Skin of body (tissue), 2 donors: ENCODE measurements around the gene ANKS1B. TPM values are rescaled to one million over a fixed set of nuclear protein-coding genes. Genes with fewer than 3 reads are reported as not detected.

Source experiments
- DNase-seq: peaks from one replicate; lab custom pipeline; 2025; lab: John Stamatoyannopoulos, UW
- total RNA-seq: library from RNA; depleted of rRNA; stranded (reverse); fragments of >200 nt; gene quantifications from one replicate; pipeline ENCODE4 v1.2.3, GENCODE V29; 2014

ANKS1B gene
- total RNA-seq, 1 donor from 2014 or later, result 10.7 TPM

DNA sequence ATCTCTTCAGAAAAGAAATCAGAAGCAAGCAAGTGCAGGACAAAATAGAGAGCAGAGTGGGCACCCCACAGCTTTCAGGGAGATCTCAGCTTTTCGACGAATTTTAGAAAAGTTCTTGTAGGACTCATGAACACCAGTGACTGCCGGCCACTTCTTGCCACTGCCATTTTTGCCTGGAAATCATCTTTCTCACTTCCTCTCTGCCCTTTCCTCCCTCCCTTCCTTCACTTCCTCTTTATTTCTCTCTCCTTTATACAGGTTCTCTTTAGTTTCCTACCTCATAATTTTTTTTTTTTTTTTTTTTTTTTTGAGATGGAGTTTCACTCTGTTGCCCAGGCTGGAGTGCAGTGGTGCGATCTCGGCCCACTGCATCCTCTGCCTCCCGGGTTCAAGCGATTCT, 1154.1 kb downstream of the ANKS1B start:
- DNase-seq, result no peak

DNA sequence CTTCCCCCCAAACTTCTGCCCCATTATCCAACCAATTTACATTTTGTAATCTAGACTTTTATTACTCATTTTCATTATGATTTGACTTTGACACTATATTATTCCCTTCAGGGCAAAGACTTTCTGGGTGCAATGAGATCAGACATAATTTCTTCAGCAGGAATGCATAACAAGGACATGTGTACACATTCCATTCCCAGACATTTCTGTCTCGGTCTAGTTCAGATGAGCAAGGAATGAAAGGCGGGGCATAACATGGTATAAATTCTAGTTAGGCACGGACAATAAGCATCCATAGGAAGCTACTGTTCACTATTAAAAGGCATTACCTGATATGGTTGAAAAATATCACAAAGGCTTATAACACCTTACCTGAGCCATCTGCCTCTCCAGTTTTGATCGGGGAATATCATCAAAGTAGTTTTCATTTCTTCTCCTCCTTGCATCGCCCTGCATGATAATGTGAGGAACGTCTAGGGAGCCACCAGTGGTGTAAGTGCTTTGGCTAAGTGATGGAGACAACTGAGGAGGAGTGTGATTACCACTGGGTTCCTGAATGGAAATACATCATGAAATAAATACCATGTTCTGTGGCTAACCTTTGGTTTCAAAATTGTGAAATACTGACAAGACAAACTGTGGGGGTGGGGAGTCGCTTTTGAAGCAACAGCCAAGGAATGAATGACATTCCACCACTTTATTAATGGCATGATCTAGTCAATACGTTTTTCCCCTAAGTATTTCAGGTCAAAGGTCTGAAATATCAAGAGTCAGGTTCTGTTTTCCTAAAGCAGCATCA, 1155.7 kb downstream of the ANKS1B start:
- no peak for DNase-seq

DNA sequence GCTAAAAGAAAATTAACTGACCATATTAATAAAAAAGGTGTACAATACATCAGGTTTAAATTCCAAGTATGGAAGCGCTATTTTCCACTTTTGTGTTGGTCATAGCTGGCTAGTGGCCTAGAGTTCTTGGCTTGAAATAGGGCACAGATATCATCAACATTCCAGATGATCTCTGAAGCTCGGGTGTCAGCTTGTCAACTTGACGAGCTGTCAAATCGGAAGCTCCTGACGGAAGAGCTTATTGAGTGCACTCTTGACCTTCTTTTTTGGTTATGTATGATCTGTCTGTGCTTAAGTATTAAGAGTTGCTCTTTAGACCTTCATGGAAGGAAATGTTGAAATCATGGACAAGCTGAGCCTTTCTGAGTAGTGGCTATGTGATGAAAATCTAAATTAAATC, 1161.7 kb downstream of the ANKS1B start:
- DNase-seq, result no peak

GRCh38 chr12:98821866-98822265, 1162.9 kb downstream of the ANKS1B start:
- DNase-seq, result no peak

GRCh38 chr12:98821232-98821631, 1163.5 kb downstream of the ANKS1B start:
- no peak for DNase-seq

GRCh38 chr12:98819821-98820404, 1164.8 kb downstream of the ANKS1B start:
- no peak for DNase-seq

DNA sequence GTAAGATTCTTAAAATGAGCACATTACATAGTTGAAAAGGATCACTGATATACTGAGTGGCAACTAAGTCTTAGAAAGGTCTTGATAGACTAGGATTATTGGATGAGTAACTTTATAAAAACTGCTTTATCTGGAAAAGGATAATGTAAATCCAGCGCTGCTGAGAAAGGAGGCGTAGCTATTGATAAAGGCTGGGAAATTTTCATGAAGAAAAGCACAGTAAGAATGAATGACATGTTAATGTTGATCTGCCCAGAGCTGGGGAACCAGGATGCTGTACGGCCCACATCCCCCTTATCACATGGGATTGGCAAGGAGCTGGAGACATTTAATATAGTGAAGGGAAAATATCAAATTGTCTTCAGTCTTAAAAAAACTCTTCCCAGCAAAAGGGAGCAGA, 1165.7 kb downstream of the ANKS1B start:
- DNase-seq, result no peak

GRCh38 chr12:98818239-98818638, 1166.5 kb downstream of the ANKS1B start:
- no peak for DNase-seq

DNA sequence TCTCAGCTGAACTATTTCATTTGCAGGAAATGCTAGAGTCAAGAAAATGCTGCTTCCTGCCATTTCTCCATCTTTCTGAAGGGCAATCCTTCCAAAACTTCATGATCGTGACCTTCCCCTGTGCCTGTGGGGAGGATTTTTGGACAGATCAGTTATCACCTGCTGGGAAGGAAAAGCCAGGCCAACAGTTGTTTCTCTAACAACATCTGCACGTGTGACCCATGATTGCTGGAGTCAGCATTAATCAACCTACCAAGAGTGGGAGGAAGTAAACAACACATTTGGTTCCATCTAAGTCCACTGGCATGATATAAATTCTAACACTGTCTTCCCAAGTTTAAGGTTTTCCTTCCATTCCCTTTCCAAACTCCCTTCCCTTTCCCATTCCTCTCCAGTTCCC, 1167.0 kb downstream of the ANKS1B start:
- DNase-seq, result no peak

DNA sequence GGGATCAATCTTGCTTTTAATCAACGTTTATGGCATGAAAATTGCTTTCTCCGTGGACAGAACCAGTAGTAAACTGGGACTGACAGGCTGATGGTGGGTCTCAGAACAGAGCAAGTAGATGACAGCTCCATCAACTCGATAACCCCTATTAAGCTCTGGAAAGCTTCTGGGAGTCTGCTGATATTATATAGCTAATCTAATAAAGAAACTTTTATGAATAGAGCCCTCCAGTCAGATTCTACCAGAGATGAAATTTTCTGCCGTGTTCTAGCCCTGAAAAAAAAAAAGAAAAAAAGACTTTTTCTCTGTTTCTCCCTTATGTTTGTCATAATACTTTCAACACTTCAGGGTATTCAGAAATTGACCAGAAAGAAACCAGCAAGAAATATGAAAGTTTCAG, 1168.0 kb downstream of the ANKS1B start:
- DNase-seq, result no peak

DNA sequence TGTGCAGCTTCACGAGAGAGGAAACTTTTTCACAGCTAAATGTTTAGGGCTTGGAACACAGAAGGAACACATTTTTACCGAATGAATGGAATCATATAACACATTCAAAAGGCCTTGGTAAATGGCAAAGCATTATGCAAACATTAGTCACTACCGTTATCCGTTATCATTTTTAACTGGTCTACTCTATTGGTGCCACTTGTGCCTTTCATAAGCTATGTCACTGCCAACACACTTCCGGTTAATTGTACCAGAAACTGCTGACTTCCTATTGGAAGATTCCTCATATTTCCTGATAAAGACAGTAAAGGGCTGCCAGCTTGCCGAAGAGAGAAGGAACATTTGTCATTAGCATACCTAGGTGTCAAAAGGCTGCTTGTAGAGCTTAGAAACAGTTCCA, 1170.5 kb downstream of the ANKS1B start:
- DNase-seq, result no peak

GRCh38 chr12:98812225-98812624, 1172.5 kb downstream of the ANKS1B start:
- DNase-seq, result no peak

DNA sequence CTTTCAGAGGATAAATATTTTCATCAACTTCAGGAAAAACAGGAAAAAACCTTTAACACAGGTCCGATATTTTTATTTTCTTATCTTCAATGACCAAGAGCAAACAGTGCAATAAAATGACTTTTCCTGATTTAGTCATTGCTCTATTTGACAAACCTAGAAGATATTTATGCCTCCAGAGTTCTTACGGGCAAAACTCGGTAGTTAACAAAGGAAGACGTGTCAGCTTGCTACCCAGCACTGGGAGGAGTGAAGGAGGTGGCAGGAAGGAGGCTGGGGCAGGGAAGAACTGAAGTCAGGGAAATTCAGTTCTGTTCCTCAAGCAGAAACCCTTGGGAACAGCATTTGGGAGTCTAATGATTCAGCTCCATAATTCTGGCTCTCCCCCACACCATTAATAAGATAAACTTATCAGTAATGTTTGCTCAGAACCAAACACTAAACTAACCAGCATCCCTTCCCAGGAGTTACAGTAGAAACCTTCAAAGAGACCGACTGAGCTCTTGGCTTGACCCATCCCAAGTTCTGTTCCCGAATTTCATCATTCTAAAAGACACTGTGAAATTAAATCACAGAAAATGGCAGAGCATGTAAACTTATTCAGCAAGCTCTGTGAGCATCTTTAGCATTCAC, 1176.4 kb downstream of the ANKS1B start:
- DNase-seq, result no peak

- DNase-seq, result no peak
These were observed 1177.5 kb downstream of the ANKS1B start for GRCh38 chr12:98807187-98807586.

DNA sequence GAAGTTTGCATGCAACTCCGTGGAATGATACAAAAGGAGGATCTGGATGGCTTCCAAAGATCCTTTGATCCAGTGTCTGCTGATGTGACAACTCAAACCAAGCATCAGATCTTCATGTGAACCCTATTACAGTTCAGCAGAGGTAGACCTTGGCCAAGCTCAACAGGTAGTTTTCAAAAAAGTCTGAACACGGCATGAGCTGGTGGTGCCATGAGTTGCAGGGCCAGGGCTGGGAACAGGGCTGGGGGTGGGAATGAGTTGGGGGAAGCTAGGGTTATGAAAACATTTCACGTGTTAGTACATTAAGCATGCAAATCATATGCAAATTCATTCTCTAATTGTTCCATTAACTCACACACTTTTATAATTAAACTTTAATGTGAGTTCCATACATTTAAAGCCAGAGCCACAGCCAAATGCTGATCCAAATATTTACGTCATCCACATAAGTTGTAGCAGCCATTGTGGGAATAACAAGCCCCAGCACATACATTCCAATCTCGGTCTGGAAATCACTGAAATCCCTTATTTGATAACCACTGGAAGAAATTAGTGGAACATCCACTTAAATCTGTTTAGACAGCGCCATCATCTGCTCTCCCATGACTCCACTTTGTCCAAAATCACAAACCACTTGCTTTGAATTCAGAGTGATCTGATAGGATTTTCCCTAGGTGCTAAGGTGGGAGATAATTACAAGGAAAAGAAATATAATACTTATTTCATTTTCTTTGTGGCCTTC, 1181.1 kb downstream of the ANKS1B start:
- DNase-seq, result peak; percentile 73

- DNase-seq, result no peak
These were observed 1184.9 kb downstream of the ANKS1B start for GRCh38 chr12:98799822-98800221.

- DNase-seq, result no peak
These were observed 1185.5 kb downstream of the ANKS1B start for GRCh38 chr12:98799146-98799810.

DNA sequence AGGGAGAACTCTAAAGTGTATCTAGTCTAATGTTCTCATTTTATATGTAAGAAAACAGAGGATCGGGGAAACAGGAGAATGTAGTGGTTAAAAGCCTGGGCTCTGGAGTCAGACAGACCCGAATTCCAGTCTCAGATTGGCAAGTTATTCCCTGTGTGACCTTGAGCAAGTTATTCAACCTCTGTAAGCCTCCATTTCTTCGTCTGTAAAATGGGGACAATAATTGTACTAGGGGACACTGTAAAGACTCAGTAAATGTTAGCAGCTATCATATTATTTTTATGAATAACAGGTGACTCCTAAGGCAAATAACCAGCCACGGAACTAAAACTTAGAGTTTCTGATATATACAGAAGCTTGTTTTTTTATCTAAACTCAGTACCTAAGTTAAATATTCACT, 1187.5 kb downstream of the ANKS1B start:
- no peak for DNase-seq

- DNase-seq, result no peak
These were observed 1188.0 kb downstream of the ANKS1B start for GRCh38 chr12:98796745-98797144.

- no peak for DNase-seq
These were observed 1191.6 kb downstream of the ANKS1B start for GRCh38 chr12:98793121-98793520.

DNA sequence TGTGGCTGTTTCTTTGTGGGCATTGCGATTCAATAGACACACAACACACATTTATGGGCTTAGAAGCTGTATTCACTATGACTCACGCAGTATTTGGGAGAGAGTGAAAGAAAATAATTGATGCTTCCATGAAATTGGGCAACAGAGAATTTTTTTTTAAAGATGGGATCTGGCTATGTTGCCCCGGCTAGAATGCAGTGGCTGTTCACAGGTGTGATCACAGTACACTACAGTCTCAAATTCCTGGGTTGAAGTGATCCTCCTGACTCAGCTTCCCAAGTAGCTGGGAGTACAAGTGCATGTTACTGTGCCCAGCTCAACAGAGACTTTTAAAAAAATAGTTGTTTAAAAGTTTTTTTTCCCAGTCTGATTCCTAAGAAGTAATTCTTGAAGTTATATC, 1193.3 kb downstream of the ANKS1B start:
- DNase-seq, result no peak

DNA sequence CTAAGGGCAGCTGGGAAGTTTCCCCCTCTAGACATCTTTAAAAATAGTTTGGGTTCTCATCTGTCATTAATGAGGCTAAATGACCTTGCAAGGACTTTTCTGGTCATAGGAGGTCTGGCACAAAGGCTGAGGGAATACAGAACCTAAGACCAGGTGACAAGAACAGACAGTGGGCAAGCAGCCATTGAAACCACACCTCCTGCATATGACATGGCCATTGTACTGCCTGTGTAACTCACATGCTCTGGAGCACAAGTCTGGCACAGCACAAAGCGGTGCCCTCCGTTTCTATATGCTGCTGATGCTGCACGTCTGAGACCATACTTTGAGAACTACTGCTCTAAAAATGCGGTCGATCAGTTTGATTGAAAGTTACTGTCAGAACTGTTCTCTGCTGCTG, 1196.3 kb downstream of the ANKS1B start:
- no peak for DNase-seq
